Right lobe of liver (tissue), 4 donors: ENCODE data around the gene TMEM256.

Experiments
- CTCF ChIP-seq, 4 donors: fragments of 200-600 bp in 3 of 4; fragments of 450-650 bp in 1 of 4; IDR thresholded peaks; one replicate each; pipeline versions ENCODE4 v1.5.1 to v1.8.0; 2016 to 2022; ENCODE audit warnings: antibody characterized with exemption in 4 of 4, mild to moderate bottlenecking in 2 of 4
- POLR2A ChIP-seq: fragments of 450-650 bp; IDR thresholded peaks from one replicate; pipeline ENCODE4 v1.6.1; 2017; ENCODE audit warnings: antibody characterized with exemption, mild to moderate bottlenecking
- donor health status: DM: no; HTN: no; CAD: no.
- donor health status: DM: no; HTN: no; CAD: no.
- donor health status: DM: no; HTN: yes; CAD: no.

GRCh38 chr17:7384489-7385081, 19.3 kb downstream of the TMEM256 start:
- TF ChIP-seq CTCF (IDR thresholded peaks at IDR 0.05) (no peak), POLR2A (no peak)
